GM12801 (cell line): ENCODE results near the gene SAYSD1.

Experiments
- TF ChIP-seq, protein P1 (sequence below): IDR thresholded peaks from one replicate; pipeline ENCODE4 v1.5.1; 2011; ENCODE audit warnings: control low read depth; ENCODE audit not compliant: insufficient read length; ENCODE audit errors: extremely low read depth

SAYSD1 gene

DNA sequence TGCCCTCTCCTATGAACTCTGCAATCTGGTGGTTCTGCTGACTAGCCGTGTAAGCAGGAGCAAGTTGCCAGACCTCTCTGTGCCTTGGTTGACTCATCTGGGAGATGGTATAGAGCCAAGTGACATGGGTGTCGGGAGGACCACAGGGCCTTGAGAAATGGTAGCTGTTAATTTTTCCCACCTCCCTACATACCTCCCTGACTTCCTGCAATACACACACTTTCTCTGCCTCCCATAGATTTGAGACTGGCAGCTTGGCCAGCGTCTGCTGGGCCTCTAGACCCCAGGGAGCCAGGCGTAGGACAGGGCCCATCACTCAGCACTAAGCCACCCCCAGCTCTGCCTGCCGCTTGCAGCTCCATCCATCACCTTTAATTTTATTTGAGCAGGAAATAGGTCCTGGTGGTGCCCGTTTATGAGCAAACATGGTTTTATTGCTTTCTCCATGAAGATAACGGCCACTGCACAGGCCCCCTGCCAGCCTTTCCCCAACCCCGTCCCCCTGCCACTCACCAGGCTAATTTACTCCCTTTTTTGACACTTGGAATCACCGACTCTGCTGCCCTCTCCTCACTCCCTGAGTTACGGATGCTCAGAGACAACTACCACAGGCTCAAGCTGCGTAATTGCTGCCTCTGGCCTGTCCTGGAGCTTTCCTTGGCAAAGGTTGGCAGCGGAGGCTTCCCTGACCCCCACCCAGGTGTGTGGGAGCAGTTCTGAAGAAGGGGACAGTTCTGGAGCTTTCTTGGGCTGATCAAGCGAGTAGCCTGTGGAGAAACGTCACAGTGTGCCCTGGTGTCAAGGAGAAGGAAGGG is 55.3 kb downstream of the SAYSD1 start:
- TF ChIP-seq, protein P1, sequence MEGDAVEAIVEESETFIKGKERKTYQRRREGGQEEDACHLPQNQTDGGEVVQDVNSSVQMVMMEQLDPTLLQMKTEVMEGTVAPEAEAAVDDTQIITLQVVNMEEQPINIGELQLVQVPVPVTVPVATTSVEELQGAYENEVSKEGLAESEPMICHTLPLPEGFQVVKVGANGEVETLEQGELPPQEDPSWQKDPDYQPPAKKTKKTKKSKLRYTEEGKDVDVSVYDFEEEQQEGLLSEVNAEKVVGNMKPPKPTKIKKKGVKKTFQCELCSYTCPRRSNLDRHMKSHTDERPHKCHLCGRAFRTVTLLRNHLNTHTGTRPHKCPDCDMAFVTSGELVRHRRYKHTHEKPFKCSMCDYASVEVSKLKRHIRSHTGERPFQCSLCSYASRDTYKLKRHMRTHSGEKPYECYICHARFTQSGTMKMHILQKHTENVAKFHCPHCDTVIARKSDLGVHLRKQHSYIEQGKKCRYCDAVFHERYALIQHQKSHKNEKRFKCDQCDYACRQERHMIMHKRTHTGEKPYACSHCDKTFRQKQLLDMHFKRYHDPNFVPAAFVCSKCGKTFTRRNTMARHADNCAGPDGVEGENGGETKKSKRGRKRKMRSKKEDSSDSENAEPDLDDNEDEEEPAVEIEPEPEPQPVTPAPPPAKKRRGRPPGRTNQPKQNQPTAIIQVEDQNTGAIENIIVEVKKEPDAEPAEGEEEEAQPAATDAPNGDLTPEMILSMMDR = no peak

DNA sequence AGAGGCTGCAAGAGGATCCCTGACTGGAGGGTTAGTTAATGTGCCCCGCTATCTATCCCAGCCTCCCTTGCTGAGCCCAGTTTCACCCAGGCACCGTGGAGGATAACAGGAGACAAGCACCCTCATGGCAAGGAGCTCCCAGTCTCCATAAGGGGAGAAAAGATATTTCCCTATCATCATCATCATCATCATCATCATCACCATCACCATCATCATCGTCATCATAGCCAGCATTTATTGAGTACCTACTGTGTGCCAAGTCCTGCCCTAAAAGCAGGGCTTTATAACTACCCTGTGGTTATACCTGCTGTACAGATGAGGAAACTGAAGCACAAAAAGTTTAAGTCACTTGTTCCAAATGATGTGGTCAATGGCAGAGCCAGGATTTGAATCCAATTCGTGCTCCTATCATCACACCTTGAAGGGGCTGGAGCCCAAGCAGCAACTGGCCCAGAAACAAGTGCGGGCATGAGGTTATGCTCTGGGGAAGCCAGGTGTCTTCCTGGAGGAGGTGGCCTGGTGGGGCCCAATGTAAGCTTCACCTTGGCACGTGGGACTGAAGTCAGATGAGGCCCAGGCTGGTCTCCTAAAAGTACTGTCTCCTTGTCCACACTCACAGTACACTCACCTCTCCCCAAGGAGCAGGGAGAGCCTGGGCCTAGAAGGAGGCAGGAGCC is 56.4 kb downstream of the SAYSD1 start:
- TF ChIP-seq, protein P1 = no peak

DNA sequence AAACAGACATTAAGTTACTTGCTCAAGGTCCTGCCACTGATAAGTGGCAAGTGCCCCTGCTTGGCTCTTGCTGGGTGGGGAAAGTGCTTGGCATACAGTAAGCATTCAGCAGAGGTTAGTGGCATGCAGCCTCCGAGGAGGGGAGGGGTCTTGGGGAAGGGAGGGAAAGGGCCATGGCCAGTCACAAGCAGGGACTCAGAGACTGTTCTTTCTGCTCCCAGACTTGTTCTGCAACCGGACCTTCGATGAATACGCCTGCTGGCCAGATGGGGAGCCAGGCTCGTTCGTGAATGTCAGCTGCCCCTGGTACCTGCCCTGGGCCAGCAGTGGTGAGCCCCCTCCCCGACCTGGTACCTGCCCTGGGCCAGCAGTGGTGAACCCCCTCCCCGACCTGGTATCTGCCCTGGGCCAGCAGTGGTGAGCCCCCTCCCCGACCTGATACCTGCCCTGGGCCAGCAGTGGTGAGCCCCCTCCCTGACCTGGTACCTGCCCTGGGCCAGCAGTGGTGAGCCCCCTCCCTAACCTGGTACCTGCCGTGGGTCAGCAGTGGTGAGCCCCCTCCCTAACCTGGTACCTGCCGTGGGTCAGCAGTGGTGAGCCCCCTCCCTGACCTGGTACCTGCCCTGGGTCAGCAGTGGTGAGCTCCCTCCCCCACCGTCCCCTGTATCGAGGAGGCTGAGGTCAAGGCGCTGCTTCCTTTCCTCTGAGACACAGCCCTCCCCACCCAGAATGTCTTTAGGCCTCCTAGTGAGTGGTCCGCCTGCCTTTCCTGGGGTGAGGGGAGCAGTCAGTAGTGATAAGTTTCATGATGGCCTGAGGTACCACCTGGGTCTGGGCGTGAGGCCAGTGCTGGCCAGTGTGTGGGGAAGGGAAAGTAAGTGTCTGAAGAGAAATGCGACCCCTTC is 57.5 kb downstream of the SAYSD1 start:
- TF ChIP-seq, protein P1 = no peak

DNA sequence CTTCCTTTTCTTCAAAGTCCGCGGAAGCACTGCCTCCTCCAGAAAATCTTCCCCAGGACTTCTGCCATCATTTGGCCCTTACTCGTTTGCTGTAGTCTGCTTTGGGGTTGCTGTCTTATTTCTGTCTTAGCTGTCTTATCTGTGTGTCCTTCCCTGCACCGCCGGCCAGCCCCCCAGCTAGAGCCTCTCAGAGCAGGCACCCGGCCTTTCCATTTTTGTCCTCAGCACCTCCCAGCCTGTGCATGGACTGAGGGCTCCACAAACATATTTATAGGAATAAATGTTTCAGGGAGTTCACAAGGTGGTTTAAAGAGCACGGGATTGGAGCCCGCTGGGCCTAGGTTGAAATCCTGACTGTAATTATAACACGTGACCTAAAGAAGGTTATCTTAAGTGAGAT is 58.3 kb downstream of the SAYSD1 start:
- TF ChIP-seq, protein P1 = no peak

DNA sequence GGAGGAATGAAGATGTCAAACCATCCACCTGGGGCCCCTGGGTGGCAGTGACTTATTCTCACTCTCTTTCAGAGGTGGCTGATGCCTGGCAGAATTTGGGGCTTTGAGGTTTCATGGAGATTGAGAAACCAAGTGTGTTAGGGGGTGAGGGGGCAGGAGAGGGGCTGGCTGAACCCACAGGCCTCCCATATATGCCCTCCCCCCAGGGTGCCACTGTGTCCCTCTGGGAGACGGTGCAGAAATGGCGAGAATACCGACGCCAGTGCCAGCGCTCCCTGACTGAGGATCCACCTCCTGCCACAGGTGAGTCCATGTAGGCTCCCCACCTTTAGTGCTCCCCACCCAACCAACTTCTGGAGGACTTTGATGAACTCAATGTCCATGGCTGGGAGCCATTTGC is 58.8 kb downstream of the SAYSD1 start:
- TF ChIP-seq, protein P1 = no peak

DNA sequence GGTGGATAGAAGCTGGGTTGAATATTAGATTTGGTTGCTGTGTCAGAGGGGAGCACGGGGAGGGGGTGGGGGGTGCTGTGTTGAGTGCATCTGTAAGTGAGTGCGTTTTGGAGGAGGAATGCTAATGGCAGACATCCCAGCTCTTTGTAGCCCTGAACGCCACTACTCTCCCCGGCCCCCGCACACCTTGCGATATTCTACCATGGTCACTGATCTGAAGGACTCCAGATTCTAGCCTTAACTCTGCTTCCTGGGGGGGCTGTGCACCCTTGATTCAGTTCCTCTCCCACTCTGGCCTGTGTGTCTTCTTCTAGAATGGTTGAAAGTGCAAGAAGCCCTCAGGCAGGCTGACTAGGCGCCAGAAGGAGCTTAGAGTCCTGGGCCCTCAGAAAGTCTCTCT is 59.3 kb downstream of the SAYSD1 start:
- TF ChIP-seq, protein P1 = no peak
